AML-193 (cell line): Measurements from ENCODE around the gene HTR6.
"Not testable (repeated sequence)": the region's sequence is repeated elsewhere in the genome, so short reads cannot be mapped to it uniquely, and the experiment has no call there.

Experiments
- DNase-seq, 2 experiments: peaks; one replicate each; lab custom pipeline; 2025; lab: John Stamatoyannopoulos, UW

Gene HTR6

DNA sequence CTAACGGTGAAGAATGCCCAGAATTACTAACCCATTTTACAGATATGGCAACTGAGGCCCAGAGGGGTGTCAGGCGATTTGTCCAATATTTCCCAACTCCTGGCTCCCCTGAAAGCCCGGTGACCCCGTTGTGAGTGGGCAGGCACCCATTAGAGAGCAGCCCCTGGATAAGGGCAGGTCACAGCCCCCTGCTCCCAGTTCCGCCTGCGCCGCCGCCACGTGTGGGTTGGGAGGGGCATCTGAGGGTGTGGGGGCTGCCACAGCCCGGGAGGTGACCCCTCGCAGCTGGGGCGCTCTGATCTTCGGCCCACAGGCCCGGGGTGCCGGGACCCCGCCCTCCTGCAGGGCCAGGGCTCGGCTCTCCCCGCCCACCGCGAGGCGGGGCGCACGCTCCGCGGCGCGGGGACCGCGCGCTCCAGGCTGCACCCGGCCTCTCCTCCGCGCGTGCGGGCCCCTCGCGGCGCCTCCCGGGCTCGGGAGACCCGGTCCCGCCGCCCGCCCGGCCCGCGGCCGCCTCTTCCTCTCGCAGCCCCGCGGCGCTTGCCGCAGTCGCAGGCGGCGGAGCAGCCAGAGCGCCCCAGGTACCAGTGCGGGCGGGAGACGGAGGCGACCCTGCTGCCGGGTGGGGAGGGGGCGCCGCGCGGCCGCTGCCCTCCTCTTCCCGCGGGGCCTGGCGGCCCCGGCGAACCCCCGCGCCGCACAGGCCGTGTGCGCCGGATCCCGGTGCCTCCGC, at the start of gene HTR6:
Gene HTR6, plus strand, starts transcription at position 423 of the 733 bp plus-strand sequence. CDS start 879 bp downstream, outside the sequence.
- DNase-seq: no peak

DNA sequence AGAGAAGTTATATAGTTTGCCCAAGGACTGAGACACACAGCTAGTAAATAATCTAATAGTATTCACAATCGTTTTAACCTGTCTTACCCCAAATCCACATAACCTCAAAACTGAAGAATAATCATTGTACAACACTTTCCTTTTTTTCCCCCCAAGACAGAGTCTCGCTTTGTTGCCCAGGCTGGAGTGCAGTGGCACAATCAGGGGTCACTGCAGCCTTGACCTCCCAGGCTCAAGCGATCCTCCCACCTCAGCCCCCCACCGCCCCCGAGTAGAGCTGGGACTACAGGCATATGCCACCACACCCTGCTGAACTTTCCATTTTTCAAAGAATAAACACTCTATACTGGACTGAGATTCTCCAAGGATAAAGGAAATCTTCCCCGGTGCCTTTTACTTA, 49.2 kb upstream of the HTR6 start:
- no peak for DNase-seq

DNA sequence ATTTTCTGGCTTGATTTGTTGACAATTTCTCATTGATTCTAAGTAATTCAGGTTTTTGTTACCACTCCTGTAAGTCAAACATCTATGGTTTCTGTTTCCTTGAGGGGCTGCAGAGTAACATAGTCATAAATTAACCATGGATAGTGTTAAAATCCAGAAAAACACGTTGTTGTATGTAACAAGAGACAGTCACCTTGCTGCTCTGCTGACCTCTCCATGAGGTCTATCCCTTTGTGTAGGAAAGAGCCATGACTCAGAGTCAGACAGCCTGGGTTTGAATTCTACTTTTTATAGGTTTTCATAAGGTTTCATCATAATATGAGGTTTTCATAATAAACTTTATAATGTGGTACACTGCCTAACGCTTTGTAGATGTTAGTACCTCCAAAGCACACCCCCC, 48.2 kb upstream of the HTR6 start:
- no peak for DNase-seq

DNA sequence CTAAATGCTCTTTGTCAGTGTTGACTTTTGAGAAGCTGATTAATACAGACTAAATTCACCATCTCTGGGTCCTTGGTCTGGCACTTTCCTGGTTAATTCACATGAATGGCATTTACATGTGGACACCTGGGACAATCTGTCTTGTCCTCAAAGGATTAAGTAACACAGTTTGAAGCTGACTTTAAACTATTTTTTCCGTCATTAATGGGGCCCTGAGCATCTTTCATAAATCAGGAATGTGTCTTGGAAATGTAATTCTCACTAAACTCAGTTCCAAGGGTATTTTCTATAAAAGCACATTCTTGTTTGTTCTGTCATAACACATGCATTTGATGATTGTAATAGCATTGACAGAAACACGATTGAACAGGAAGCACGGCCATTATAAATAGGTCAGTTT, 47.3 kb upstream of the HTR6 start:
- DNase-seq: no peak

DNA sequence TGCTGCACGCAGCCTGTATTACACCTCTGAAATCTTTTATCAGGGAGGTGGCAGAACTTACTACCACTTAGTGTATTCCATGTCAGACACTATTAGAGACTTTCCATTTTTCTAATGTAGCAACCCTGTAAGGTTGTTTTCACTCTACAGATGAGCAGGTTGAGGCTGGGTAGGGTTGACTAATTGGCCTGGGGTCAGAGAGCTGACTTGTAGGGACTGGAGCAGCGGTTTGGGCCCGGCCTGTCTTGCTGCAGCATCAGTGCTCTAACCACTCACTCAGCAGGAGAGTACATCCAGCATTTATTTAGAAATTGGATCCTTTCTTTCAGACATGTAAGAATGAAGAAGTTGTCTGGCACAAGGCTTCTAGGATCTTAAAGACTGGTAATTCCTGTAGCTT, 46.2 kb upstream of the HTR6 start:
- no peak for DNase-seq

DNA sequence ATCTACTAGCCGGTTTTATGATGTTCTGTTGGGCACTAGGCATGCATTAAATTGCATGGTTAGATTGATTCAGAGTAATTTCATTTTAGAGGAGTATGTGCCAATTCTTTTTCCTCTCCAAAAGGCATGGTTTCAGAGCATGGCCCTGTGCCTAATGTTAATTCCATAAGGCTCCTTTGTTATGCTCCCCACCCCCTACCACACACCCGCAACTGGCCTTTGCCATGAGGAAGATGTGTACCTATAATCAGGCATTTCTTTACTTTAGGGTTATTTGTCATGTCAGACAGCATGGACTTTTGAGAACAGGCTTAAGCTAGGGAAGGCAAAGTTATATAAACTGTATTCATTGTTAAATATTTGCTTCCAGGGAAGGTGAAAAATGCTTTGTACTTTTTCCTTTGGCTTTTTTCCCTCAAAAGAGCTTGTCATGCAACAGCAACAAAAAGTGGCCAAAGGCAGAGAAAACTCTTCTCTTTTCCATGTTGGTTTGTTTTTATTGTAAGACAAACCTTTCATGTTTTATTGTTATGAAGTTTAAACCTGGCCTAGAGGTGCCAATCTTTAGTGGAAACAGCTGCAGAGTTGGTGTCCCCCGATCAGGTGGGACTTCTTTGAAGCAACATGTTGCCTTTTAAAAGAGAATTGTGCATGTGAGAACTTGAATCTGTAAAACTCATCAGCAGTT, 44.8 kb upstream of the HTR6 start:
- DNase-seq: no peak

- DNase-seq: no peak
Measured at GRCh38 chr1:19620786-19621185, 43.9 kb upstream of the HTR6 start.

- no peak for DNase-seq
Measured at GRCh38 chr1:19621274-19621950, 43.3 kb upstream of the HTR6 start.

- no peak for DNase-seq
Measured at GRCh38 chr1:19622204-19622603, 42.5 kb upstream of the HTR6 start.

DNA sequence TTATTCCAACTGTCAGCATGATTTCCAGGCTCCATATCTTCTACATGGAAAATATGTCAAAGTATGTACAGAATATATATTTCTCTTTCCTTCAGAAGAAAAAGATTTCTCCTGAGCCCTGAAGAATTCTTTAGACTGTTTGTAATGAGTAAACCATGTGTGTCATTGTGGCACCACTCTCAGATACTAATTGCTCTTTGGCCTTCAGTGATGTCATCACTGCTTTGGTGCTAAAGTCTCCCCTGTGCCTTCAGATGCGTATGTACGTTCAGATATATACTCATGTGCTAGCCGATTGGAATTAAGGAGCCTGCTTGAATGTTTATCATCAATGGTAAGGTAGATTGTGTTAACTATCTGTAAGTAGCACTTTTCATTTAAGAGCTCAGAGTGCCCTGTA, 41.2 kb upstream of the HTR6 start:
- DNase-seq: no peak

GRCh38 chr1:19625291-19625937, 39.3 kb upstream of the HTR6 start:
- DNase-seq: no peak

DNA sequence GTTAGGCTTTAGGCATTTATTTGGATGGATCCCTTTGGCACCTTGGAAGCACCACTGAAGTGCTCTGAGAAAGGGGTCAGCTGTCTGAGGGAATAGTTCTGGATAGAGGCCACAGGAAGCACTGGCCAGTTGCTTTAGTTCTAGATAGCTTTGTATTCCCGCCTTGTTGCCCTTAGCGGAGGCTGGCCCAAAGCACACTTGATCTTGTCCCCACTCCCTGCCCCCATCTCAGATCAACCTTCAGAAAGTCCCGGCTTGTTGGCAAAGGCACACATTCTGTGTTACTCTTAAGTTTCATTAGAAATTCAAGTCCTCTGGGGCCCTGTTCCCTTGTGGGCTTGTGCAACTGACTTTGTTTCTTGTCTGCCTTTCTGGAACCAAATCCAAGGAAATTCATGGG, 35.8 kb upstream of the HTR6 start:
- no peak for DNase-seq

- no peak for DNase-seq
Measured at GRCh38 chr1:19629357-19629756, 35.3 kb upstream of the HTR6 start.

- DNase-seq: not testable (repeated sequence)
Measured at GRCh38 chr1:19630192-19630591, 34.5 kb upstream of the HTR6 start.

- no peak for DNase-seq
Measured at GRCh38 chr1:19630720-19631395, 33.8 kb upstream of the HTR6 start.

GRCh38 chr1:19632211-19632610, 32.5 kb upstream of the HTR6 start:
- DNase-seq: no peak

GRCh38 chr1:19633106-19633505, 31.6 kb upstream of the HTR6 start:
- no peak for DNase-seq

DNA sequence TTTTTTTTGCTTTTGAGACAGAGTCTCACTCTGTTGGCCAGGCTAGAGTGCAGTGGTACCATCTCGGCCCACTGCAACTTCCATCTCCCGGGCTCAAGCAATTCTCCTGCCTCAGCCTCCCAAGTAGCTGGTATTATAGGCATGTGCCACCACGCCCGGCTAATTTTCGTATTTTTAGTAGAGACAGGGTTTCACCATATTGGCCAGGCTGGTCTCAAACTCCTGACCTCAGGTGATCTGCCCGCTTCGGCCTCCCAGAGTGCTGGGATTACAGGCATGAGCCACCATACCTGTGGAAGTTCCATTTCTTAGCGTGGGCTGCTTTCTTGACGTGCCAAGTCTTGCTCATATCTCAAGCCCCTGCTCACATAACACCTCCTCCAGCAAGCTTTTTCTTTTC, 29.6 kb upstream of the HTR6 start:
- DNase-seq: not testable (repeated sequence)

DNA sequence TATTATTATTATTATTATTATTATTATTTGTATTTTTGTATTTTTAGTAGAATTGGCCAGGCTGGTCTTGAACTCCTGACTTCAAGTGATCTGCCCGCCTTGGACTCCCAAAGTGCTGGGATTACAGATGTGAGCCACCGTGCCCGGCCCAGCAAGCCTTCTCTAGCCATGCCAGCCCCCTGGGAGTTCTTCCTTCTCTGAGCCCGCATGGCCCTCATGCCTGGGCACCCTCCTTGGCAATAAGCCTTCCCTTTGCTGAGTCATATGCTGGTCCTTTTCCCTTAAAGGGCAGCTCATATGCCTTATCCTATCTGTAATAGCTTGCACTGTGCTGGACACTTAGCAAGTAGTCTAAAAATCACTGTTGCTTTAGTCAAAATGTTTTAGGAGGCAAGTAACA, 29.0 kb upstream of the HTR6 start:
- DNase-seq: no peak

DNA sequence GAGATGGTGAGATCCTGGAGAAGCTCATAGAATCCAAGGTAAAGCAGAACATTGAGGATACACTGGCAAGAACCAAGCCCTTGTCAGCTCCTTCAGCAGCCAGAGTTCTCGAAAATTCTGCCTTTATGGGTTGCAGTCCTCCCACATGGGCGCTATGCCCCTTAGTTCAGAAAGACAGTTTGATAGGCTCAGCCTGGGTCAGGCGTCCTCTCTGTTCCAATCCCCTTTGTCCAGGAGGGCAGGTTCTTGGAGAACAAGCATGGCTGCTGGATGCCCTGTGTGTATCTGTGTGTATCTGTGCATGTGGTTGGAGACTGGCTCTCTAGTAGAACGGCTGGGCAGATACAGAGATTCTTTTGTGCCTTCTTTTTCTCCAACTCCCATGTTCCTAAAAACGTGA, 28.6 kb upstream of the HTR6 start:
- no peak for DNase-seq

- DNase-seq: not testable (repeated sequence)
Measured at GRCh38 chr1:19636749-19637148, 27.9 kb upstream of the HTR6 start.

- DNase-seq: no peak
Measured at GRCh38 chr1:19637606-19638005, 27.1 kb upstream of the HTR6 start.
